Brain microvascular endothelial cell (primary cell): ENCODE data around the gene PADI2.

Experiments
- DNase-seq: peaks from one replicate; pipeline ENCODE4 v3.0.0-alpha.2; 2020
- H3K27ac ChIP-seq: fragments of 250-450 bp; sonication (Bioruptor Pico); 2 replicates; pipeline ENCODE4 v1.5.1; 2020; ENCODE audit warnings: mild to moderate bottlenecking, moderate library complexity
- H3K27me3 ChIP-seq: fragments of 250-450 bp; sonication (Bioruptor Pico); replicated peaks from 2 replicates; pipeline ENCODE4 v1.5.1; 2020; ENCODE audit warnings: mild to moderate bottlenecking
- H3K36me3 ChIP-seq: fragments of 250-450 bp; sonication (Bioruptor Pico); replicated peaks from 2 replicates; pipeline ENCODE4 v1.5.1; 2020; ENCODE audit warnings: mild to moderate bottlenecking
- H3K4me3 ChIP-seq: 2 replicates; pipeline ENCODE4 v1.5.1; 2011; ENCODE audit warnings: low read depth, mild to moderate bottlenecking, control low read depth, low read length, moderate library complexity
- in situ Hi-C: cut with HindIII; loops from 2 replicates; pipeline ENCODE4 v1.10.0; 2017; ENCODE audit warnings: low sequenced_read_pairs, low pct_ligation_motif_present
- TF ChIP-seq, protein P1 (sequence below): IDR thresholded peaks from 2 replicates; pipeline ENCODE4 v1.5.1; 2011; ENCODE audit warnings: low read depth, mild to moderate bottlenecking, moderate library complexity, low read length, control low read depth, inconsistent platforms; ENCODE audit errors: missing control alignments

The PADI2 gene

DNA sequence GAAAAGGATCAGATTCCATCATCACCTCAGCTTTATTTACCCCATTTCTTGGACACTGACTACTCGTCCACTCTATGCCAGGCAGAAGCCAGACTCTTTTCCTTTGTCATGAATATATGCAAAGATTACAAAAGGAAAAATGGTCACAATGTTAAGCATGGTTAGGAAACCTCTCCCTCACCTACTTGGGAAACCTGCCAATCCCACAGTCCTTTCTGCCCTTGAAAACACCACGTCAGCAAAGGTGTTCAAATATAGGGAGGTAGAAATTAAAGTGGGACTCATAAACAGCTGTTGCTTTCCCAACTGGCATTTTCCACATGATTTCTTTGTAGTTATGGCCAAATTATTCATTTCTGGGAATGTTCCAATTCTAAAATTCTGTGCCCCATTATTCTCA, 91.4 kb downstream of the PADI2 start:
- H3K27me3 ChIP-seq = no peaks in the 10 kb centered on the region
- peaks cover 53% of the 10 kb centered on the region for H3K36me3 ChIP-seq
- H3K4me3 ChIP-seq = no peak overlapping the region
- no peak overlapping the region for H3K27ac ChIP-seq
- DNase-seq = no peak
- in situ Hi-C loops = no loop called here
- TF ChIP-seq, protein P1, sequence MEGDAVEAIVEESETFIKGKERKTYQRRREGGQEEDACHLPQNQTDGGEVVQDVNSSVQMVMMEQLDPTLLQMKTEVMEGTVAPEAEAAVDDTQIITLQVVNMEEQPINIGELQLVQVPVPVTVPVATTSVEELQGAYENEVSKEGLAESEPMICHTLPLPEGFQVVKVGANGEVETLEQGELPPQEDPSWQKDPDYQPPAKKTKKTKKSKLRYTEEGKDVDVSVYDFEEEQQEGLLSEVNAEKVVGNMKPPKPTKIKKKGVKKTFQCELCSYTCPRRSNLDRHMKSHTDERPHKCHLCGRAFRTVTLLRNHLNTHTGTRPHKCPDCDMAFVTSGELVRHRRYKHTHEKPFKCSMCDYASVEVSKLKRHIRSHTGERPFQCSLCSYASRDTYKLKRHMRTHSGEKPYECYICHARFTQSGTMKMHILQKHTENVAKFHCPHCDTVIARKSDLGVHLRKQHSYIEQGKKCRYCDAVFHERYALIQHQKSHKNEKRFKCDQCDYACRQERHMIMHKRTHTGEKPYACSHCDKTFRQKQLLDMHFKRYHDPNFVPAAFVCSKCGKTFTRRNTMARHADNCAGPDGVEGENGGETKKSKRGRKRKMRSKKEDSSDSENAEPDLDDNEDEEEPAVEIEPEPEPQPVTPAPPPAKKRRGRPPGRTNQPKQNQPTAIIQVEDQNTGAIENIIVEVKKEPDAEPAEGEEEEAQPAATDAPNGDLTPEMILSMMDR = no peak

DNA sequence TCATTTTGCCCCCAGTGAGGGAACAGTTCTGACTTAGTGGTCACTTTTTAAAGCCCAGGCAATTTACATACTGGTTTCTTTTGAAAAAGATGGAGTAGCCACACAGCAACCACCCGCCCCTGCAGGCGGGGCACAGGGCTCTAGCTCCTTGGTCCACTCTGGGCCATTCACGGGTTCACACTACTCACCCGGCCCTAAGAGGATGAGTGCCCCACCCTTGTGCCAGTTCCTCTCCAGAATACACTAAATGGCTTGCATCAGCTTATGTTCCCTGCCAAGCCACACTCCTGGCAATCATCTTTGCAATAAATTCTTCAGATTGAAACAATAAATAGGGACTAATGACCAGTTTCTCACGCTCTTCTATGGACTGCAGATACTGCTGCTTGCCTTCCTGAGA, 91.8 kb downstream of the PADI2 start:
- in situ Hi-C loops = no loop called here
- DNase-seq = no peak
- no peak overlapping the region for H3K4me3 ChIP-seq
- H3K27me3 ChIP-seq = no peaks in the 10 kb centered on the region
- TF ChIP-seq, protein P1 = no peak
- peaks cover 53% of the 10 kb centered on the region for H3K36me3 ChIP-seq
- no peak overlapping the region for H3K27ac ChIP-seq

DNA sequence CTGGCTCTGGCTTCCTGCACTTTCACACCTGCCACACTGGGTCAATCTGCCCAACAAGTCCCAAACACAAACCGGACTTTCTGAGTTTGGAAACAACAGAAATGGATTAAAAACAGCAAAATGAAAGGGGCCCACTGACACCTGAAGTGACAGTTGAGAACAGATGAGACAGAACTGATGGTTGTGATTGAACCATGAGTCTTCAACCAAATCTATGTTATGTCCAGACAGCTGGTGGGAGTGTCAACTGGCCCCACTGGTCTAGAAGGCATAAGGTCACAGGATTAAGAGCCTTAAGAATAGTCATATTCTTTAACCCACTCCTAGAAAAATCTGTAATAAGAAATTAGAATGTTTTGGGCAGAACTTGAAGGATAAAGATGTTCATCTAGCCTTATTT, 94.5 kb downstream of the PADI2 start:
- DNase-seq = no peak
- H3K4me3 ChIP-seq = no peak overlapping the region
- TF ChIP-seq, protein P1 = no peak
- in situ Hi-C loops = no loop called here
- no peaks in the 10 kb centered on the region for H3K27me3 ChIP-seq
- H3K36me3 ChIP-seq = peaks cover 79% of the 10 kb centered on the region
- H3K27ac ChIP-seq = no peak overlapping the region

DNA sequence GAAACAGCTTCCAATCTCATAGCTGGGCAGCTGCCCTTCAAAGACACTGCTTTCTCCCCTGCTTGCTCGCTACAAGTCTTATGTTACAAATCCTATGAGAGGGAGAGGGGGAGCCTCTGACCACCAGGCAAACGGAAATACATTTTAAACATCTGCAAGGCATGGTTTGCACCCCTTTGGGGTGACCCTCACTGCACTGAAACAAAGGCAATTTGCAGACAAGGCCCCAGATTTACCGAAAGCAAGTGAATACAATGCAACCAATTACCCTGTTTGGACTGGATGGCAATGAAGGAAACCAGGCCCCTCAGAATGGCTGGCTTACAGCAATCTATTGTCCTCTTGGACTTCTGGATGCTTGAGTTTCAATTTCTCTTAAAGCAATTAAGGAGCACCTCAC, 95.7 kb downstream of the PADI2 start:
- Histone ChIP-seq H3K27ac (no peak overlapping the region), H3K36me3 (peaks cover 86% of the 10 kb centered on the region)
- TF ChIP-seq, protein P1 = no peak

DNA sequence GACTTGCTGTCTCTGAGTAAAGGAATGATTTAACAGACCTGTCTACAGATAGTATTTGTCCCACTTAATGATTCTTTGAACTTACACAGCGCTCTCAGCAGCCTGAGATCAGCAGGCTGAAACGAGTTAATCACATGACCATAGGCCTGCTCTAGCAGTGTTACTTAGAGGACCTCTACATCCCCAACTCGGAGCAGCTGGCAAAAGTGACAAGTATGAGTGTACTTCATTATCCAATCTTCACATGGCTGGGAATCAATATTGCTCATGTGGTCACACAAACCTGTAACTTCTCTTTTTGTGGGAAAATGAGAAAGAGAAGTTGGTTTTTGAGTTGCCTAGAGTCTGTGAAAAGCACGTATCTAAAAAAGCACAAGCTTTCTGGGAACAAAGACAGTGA, 96.1 kb downstream of the PADI2 start:
- in situ Hi-C loops = no loop called here
- TF ChIP-seq, protein P1 = no peak
- peaks cover 85% of the 10 kb centered on the region for H3K36me3 ChIP-seq

More for the DNA sequence above, 95.7 kb downstream of the PADI2 start:
- in situ Hi-C loops = no loop called here
- Histone ChIP-seq H3K27me3 (no peaks in the 10 kb centered on the region), H3K4me3 (no peak overlapping the region)
- no peak for DNase-seq

DNA sequence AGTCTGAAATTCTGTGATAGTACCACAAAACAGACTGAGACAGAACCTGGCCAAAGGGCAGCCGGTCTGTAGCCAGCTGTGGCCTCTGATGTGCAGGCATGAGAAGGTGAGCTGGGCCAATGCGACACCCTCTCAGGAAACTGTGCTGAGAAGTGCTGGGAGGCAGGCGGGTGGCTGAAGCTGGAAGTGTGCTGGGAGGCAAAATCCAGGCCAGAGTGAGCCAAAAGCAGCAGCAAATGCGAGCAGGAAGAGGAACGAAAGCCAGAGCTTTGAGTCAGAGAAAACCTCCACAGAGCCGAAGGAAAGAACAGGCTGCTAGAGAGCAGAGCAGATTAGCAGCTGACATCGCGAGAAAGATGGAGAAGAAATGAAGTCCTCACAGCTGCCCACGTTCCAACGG, 97.4 kb downstream of the PADI2 start:
- Histone ChIP-seq H3K36me3 (peaks cover 77% of the 10 kb centered on the region), H3K27me3 (no peaks in the 10 kb centered on the region), H3K4me3 (no peak overlapping the region), H3K27ac (no peak overlapping the region)
- TF ChIP-seq, protein P1 = no peak
- DNase-seq = no peak
- in situ Hi-C loops = no loop called here

More for the DNA sequence above, 96.1 kb downstream of the PADI2 start:
- Histone ChIP-seq H3K27ac (no peak overlapping the region), H3K27me3 (no peaks in the 10 kb centered on the region), H3K4me3 (no peak overlapping the region)
- no peak for DNase-seq
